Activated CD8-positive, alpha-beta T cell treated with anti-CD3 and anti-CD28 coated beads for 36 hours (primary cell): ENCODE measurements around the gene AGO3. TPM values are rescaled to one million over a fixed set of nuclear protein-coding genes. Genes with fewer than 3 reads are reported as not detected.

ENCODE experiments used
- ATAC-seq: fragments of 200-7000 bp; cut with Tn5 transposase; one replicate; pipeline ENCODE4 v1.10.0; 2021; ENCODE audit warnings: mild to moderate bottlenecking, moderate library complexity
- CTCF ChIA-PET: fragments of 350-600 bp; sonication (Branson Sonifier 250); formaldehyde crosslinking; loops from one replicate; lab custom pipeline; 2021; ENCODE audit warnings: antibody characterized with exemption; lab: Charles Lee
- POLR2A ChIA-PET: fragments of 350-600 bp; sonication (Branson Sonifier 250); formaldehyde crosslinking; loops from one replicate; lab custom pipeline; 2021; ENCODE audit warnings: antibody characterized with exemption; lab: Charles Lee
- DNase-seq: peaks from one replicate; pipeline ENCODE4 v3.0.0-alpha.2; 2020
- H3K27ac Mint-ChIP-seq: one replicate; pipeline ENCODE4 v1.8.0; 2021; ENCODE audit warnings: mild to moderate bottlenecking, mixed read lengths
- H3K27me3 Mint-ChIP-seq: one replicate; pipeline ENCODE4 v1.8.0; 2021; ENCODE audit warnings: mixed read lengths
- H3K36me3 Mint-ChIP-seq: one replicate; pipeline ENCODE4 v1.8.0; 2021; ENCODE audit warnings: low read depth, mixed read lengths
- H3K4me1 Mint-ChIP-seq: one replicate; pipeline ENCODE4 v1.8.0; 2021; ENCODE audit warnings: low read depth, mixed read lengths
- H3K4me3 Mint-ChIP-seq: one replicate; pipeline ENCODE4 v1.8.0; 2021; ENCODE audit warnings: mild to moderate bottlenecking, moderate library complexity, mixed read lengths
- H3K9me3 Mint-ChIP-seq: one replicate; pipeline ENCODE4 v1.8.0; 2021; ENCODE audit warnings: mixed read lengths
- CTCF ChIP-seq: fragments of 200-600 bp; IDR thresholded peaks from one replicate; pipeline ENCODE4 v1.8.0; 2022; ENCODE audit warnings: antibody characterized with exemption, mild to moderate bottlenecking
- intact Hi-C: fragments of 100-400 bp; cut with micrococcal nuclease; formaldehyde crosslinking; loops from one replicate; pipeline ENCODE4 v1.10.0; 2022
- total RNA-seq, 2 experiments: library from RNA; stranded (reverse); gene quantifications; one replicate each; pipeline ENCODE4 v1.2.3, GENCODE V29; 2021

The AGO3 gene
- total RNA-seq, 2 experiments from 2014 or later = 27.7 to 30.0 TPM

GRCh38 chr1:36094621-36095061 lies 163.7 kb downstream of the AGO3 start:
- ATAC-seq (no peak), DNase-seq (no peak)
- H3K9me3 Mint-ChIP-seq = no peaks in the 10 kb centered on the region
- POLR2A ChIA-PET = interaction anchor here (1.1 to 1.2 kb wide), 2 partner anchors 13 to 130 kb away, joined by 3 to 6 read pairs; no protein-coding TSS in a partner anchor
- H3K4me3 Mint-ChIP-seq = no peak overlapping the region
- no peaks in the 10 kb centered on the region for H3K27me3 Mint-ChIP-seq
- no peak for TF ChIP-seq CTCF
- H3K4me1 Mint-ChIP-seq = peaks cover 8% of the 10 kb centered on the region
- peak overlapping the region; percentile 46 for H3K27ac Mint-ChIP-seq
- peaks cover 17% of the 10 kb centered on the region for H3K36me3 Mint-ChIP-seq
- CTCF ChIA-PET = interaction anchor here (6.9 kb wide), 1 partner anchor 39 kb away, joined by 71 read pairs; no protein-coding TSS in a partner anchor
- intact Hi-C loops = loop anchor here (10.0 kb wide), 1 partner anchor 190 kb away; no protein-coding TSS in a partner anchor

- TF ChIP-seq CTCF = no peak
- intact Hi-C loops = loop anchor here (10.0 kb wide), 1 partner anchor 189 kb away; no protein-coding TSS in a partner anchor
- ATAC-seq (no peak), DNase-seq (no peak)
- Mint-ChIP-seq H3K4me3 (no peak overlapping the region), H3K9me3 (no peaks in the 10 kb centered on the region), H3K4me1 (peaks cover 6% of the 10 kb centered on the region), H3K27me3 (no peaks in the 10 kb centered on the region), H3K27ac (no peak overlapping the region), H3K36me3 (peaks cover 11% of the 10 kb centered on the region)
- ChIA-PET POLR2A (interaction anchor here (1.1 kb wide), 1 partner anchor 129 kb away, joined by 6 read pairs; no protein-coding TSS in a partner anchor), CTCF (interaction anchor here (1.2 to 6.9 kb wide), 4 partner anchors 11 to 46 kb away, joined by 3 to 71 read pairs (median 4); no protein-coding TSS in a partner anchor)
Observed at GRCh38 chr1:36095760-36096405, 165.0 kb downstream of the AGO3 start.

GRCh38 chr1:36096500-36097432 lies 165.9 kb downstream of the AGO3 start:
- Mint-ChIP-seq H3K9me3 (no peaks in the 10 kb centered on the region), H3K27ac (peak overlapping the region; percentile 5), H3K36me3 (peaks cover 7% of the 10 kb centered on the region), H3K27me3 (no peaks in the 10 kb centered on the region), H3K4me3 (no peak overlapping the region), H3K4me1 (peaks cover 6% of the 10 kb centered on the region)
- DNase-seq (peak; percentile 32), ATAC-seq (peak; percentile 43)
- intact Hi-C loops = loop anchor here (10.0 kb wide), 1 partner anchor 188 kb away; no protein-coding TSS in a partner anchor
- no peak for TF ChIP-seq CTCF
- ChIA-PET CTCF (interaction anchor here (1.2 to 6.9 kb wide), 5 partner anchors 22 to 91 kb away, joined by 3 to 71 read pairs (median 3); no protein-coding TSS in a partner anchor), POLR2A (no interaction called here)

- DNase-seq (no peak), ATAC-seq (no peak)
- Mint-ChIP-seq H3K27ac (no peak overlapping the region), H3K27me3 (no peaks in the 10 kb centered on the region), H3K36me3 (peaks cover 4% of the 10 kb centered on the region), H3K4me1 (peaks cover 6% of the 10 kb centered on the region), H3K9me3 (no peaks in the 10 kb centered on the region), H3K4me3 (no peak overlapping the region)
- CTCF ChIA-PET = interaction anchor here (1.2 to 6.9 kb wide), 6 partner anchors 20 to 90 kb away, joined by 3 to 71 read pairs (median 4); partner anchors contain the start of gene TRAPPC3
- TF ChIP-seq CTCF = no peak
- POLR2A ChIA-PET = no interaction called here
- intact Hi-C loops = loop anchor here (10.0 kb wide), 1 partner anchor 187 kb away; no protein-coding TSS in a partner anchor
Observed at GRCh38 chr1:36097693-36098585, 167.0 kb downstream of the AGO3 start.
